ENCODE data around the gene PCDHGA1.

DNA sequence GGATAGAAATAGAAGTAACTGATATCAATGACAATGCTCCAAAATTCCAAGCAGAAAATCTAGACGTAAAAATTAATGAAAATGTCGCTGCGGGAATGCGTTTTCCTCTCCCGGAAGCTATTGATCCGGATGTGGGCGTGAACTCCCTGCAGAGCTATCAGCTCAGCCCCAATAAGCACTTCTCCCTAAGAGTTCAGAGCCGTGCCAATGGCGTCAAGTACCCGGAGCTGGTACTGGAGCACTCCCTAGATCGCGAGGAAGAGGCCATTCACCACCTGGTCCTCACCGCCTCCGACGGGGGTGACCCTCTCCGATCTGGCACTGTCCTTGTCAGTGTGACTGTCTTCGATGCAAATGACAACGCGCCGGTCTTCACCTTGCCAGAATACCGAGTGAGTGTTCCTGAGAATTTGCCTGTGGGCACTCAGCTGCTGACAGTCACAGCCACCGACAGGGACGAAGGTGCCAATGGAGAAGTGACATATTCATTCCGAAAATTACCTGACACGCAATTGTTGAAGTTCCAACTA lies 83.3 kb downstream of the PCDHGA1 start:
- TF ChIP-seq, protein P1, sequence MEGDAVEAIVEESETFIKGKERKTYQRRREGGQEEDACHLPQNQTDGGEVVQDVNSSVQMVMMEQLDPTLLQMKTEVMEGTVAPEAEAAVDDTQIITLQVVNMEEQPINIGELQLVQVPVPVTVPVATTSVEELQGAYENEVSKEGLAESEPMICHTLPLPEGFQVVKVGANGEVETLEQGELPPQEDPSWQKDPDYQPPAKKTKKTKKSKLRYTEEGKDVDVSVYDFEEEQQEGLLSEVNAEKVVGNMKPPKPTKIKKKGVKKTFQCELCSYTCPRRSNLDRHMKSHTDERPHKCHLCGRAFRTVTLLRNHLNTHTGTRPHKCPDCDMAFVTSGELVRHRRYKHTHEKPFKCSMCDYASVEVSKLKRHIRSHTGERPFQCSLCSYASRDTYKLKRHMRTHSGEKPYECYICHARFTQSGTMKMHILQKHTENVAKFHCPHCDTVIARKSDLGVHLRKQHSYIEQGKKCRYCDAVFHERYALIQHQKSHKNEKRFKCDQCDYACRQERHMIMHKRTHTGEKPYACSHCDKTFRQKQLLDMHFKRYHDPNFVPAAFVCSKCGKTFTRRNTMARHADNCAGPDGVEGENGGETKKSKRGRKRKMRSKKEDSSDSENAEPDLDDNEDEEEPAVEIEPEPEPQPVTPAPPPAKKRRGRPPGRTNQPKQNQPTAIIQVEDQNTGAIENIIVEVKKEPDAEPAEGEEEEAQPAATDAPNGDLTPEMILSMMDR (IDR thresholded peaks at IDR 0.05): no peak
- TF ChIP-seq EZH2 (IDR thresholded peaks at IDR 0.05; ENCODE audit: borderline replicate concordance, insufficient read depth, low read depth, low read length, poor library complexity, severe bottlenecking): no peak
